SU-DHL-6 (cell line): ENCODE data around the gene MED28.

ENCODE experiments used
- H2AFZ ChIP-seq: fragments of 200-600 bp; sonication (generic); 2 replicates; pipeline ENCODE4 v1.6.1; 2014; ENCODE audit warnings: low read depth, mild to moderate bottlenecking, moderate library complexity, mixed read lengths, antibody characterized with exemption, low read length; ENCODE audit not compliant: severe bottlenecking
- H3F3A ChIP-seq: fragments of 200-600 bp; shearing (Covaris generic); 2 replicates; pipeline ENCODE4 v1.6.0; 2016; ENCODE audit warnings: antibody characterized with exemption, mild to moderate bottlenecking; ENCODE audit not compliant: insufficient read depth
- H3K27ac ChIP-seq: fragments of 200-600 bp; sonication (generic); 2 replicates; pipeline ENCODE4 v1.5.1; 2016; ENCODE audit warnings: low read depth, mild to moderate bottlenecking, low read length, moderate library complexity, mixed read lengths
- H3K27me3 ChIP-seq: fragments of 200-600 bp; sonication (generic), shearing (Covaris generic); 2 replicates; pipeline ENCODE4 v1.6.0; 2014; ENCODE audit warnings: mild to moderate bottlenecking, low read length
- H3K36me3 ChIP-seq: fragments of 200-600 bp; sonication (generic); 2 replicates; pipeline ENCODE4 v1.6.1; 2014; ENCODE audit warnings: mild to moderate bottlenecking, low read length, mixed read lengths
- H3K4me2 ChIP-seq: fragments of 300-600, 200-600 bp; shearing (Covaris generic), sonication (generic); 2 replicates; pipeline ENCODE4 v1.6.0; 2014; ENCODE audit warnings: low read length, low read depth, mild to moderate bottlenecking; ENCODE audit not compliant: poor library complexity, severe bottlenecking
- H3K4me3 ChIP-seq: fragments of 200-600 bp; sonication (generic); 2 replicates; pipeline ENCODE4 v1.5.1; 2014; ENCODE audit warnings: antibody characterized with exemption, low read length, mild to moderate bottlenecking, mixed read lengths; ENCODE audit not compliant: insufficient read depth, poor library complexity, severe bottlenecking
- H3K79me2 ChIP-seq: fragments of 200-600 bp; sonication (generic); 2 replicates; pipeline ENCODE4 v1.6.1; 2014; ENCODE audit warnings: mild to moderate bottlenecking, low read length, moderate library complexity; ENCODE audit not compliant: insufficient read depth
- H3K9ac ChIP-seq: fragments of 200-600 bp; sonication (generic); 2 replicates; pipeline ENCODE4 v1.7.0; 2014; ENCODE audit warnings: mild to moderate bottlenecking, low read length
- H3K9me2 ChIP-seq: fragments of 200-600 bp; sonication (generic); replicated peaks from 2 replicates; pipeline ENCODE4 v1.6.1; 2014; ENCODE audit warnings: low read length; ENCODE audit not compliant: insufficient read depth
- H3K9me3 ChIP-seq: fragments of 200-600 bp; sonication (generic); 2 replicates; pipeline ENCODE4 v1.6.1; 2014; ENCODE audit warnings: low read length, mixed read lengths; ENCODE audit not compliant: insufficient read depth
- H4K20me1 ChIP-seq: fragments of 200-600 bp; sonication (generic); 2 replicates; pipeline ENCODE4 v1.6.1; 2014; ENCODE audit warnings: low read depth, mild to moderate bottlenecking, antibody characterized with exemption, low read length, moderate library complexity, mixed read lengths
- EZH2phosphoT487 ChIP-seq: fragments of 200-600 bp; sonication (generic), shearing (Covaris generic); conservative IDR thresholded peaks from 2 replicates; pipeline ENCODE4 v1.6.1; 2018; ENCODE audit warnings: mild to moderate bottlenecking, antibody characterized with exemption, low read length, moderate library complexity, mixed read lengths
- TF ChIP-seq, protein P1 (sequence below): fragments of 200-600 bp; sonication (generic); IDR thresholded peaks from one replicate; pipeline ENCODE4 v1.5.1; 2017; ENCODE audit warnings: antibody characterized with exemption, mild to moderate bottlenecking, low read length, moderate library complexity; ENCODE audit not compliant: insufficient read depth, poor library complexity, severe bottlenecking

The MED28 gene

DNA sequence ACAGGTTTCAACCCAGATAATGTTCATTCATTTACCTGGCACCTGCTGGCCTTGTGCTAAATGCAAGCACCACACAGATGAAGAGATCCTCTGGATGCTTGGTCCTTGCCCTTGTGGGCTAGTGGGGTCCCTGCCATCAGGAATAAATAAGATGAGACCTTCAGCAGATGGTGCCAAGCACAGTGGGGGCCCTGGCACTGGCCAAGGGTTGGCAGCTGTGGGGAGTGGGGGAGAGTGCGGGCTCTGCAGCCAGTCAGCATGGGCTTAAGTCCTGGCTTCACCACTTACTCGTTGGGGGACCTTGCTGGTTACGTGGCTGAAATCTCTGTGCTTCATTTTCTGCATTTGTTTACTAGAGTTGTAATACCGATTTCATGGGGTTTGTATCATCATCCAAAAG, 30.5 kb upstream of the MED28 start:
- Histone ChIP-seq H3K9me2 (no peaks in the 10 kb centered on the region), H3K4me2 (no peak overlapping the region), H4K20me1 (no peaks in the 10 kb centered on the region), H3K36me3 (peaks cover 30% of the 10 kb centered on the region), H3K9me3 (no peaks in the 10 kb centered on the region), H3K27ac (no peak overlapping the region), H2AFZ (no peak overlapping the region), H3K79me2 (peaks cover 11% of the 10 kb centered on the region), H3K27me3 (no peaks in the 10 kb centered on the region), H3K9ac (no peak overlapping the region), H3F3A (0 out of 2 replicates have a peak, but pooled peaks cover 5% of the 10 kb centered on the region), H3K4me3 (no peak overlapping the region)
- TF ChIP-seq, protein P1, sequence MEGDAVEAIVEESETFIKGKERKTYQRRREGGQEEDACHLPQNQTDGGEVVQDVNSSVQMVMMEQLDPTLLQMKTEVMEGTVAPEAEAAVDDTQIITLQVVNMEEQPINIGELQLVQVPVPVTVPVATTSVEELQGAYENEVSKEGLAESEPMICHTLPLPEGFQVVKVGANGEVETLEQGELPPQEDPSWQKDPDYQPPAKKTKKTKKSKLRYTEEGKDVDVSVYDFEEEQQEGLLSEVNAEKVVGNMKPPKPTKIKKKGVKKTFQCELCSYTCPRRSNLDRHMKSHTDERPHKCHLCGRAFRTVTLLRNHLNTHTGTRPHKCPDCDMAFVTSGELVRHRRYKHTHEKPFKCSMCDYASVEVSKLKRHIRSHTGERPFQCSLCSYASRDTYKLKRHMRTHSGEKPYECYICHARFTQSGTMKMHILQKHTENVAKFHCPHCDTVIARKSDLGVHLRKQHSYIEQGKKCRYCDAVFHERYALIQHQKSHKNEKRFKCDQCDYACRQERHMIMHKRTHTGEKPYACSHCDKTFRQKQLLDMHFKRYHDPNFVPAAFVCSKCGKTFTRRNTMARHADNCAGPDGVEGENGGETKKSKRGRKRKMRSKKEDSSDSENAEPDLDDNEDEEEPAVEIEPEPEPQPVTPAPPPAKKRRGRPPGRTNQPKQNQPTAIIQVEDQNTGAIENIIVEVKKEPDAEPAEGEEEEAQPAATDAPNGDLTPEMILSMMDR = no peak
- no peak for TF ChIP-seq EZH2phosphoT487

DNA sequence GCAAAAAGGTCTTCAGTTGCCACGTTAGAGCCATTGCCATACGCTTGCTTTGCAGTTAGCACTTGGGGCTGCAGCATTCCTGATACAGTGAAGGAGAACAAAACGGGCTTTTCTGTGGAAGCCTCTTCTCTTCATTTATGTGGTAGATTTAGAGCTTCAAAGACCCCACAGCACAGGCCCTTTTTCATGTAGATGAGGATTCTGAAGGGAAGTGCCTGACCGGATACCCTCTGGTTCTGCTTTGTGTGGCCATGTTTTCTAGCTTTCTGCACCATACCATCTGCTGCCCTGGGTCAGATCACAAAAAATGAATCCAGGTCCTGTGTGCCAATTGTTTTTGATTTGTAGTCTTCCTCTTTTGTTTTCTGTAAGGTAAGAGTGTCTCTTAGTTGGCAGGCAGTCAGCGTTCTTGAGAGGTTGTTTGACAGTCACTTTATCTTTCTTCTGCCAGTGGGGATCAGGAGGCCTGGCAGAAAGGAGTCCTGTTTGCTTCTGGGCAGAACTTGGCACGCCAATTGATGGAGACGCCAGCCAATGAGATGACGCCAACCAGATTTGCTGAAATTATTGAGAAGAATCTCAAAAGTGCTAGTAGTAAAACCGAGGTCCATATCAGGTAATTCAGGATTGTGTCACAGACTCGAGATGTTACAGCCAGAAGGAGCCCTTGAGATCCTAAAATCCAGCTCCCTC, 29.8 kb upstream of the MED28 start:
- H3F3A ChIP-seq = 0 out of 2 replicates have a peak, but pooled peaks cover 5% of the 10 kb centered on the region
- no peak overlapping the region for H3K4me3 ChIP-seq
- TF ChIP-seq, protein P1 = no peak
- TF ChIP-seq EZH2phosphoT487 = no peak
- H3K9me2 ChIP-seq = no peaks in the 10 kb centered on the region
- H3K27me3 ChIP-seq = no peaks in the 10 kb centered on the region
- no peak overlapping the region for H2AFZ ChIP-seq
- no peak overlapping the region for H3K9ac ChIP-seq
- no peaks in the 10 kb centered on the region for H3K9me3 ChIP-seq
- no peak overlapping the region for H3K4me2 ChIP-seq
- H3K79me2 ChIP-seq = 0 out of 2 replicates have a peak, but pooled peaks cover 3% of the 10 kb centered on the region
- H3K27ac ChIP-seq = no peak overlapping the region
- H4K20me1 ChIP-seq = no peaks in the 10 kb centered on the region
- H3K36me3 ChIP-seq = peaks cover 30% of the 10 kb centered on the region

DNA sequence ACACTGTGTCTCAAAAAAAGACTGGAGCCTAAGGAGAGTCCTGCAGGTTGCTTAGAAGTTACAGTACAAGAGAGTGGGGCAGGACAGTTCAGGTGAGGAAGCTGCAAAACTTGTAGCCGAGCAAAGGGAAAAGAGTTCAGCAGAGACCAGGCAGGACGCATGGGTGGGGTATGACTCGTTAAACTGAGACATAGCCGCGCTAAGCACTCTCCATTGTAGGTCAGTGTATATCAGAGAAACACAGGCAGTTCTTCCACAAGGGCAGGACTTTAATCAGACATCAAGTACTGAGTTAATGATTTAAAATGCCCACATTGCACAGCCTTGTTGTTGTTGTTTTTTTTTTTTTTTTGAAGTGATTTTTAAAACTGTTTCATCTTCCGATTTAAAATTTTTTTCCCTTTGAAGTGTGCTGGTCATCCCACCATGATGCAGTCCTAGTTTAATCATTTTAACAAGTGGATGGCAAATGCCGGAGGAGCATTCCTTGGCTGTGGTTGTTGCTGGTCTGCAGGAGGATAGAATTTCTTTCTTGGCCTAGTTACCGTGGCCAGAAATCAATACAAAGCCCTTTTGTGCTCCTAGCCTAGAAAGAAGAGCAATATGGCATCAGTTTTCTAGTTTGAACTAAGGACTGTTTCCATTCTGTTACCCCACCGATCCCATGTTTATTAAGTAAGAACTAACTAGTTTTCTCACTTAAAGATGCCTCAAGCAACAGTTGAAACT, 27.2 kb upstream of the MED28 start:
- Histone ChIP-seq H3K27me3 (no peaks in the 10 kb centered on the region), H3K27ac (no peak overlapping the region), H3K9me3 (no peaks in the 10 kb centered on the region), H3K9ac (no peak overlapping the region), H4K20me1 (no peaks in the 10 kb centered on the region), H3K36me3 (peaks cover 18% of the 10 kb centered on the region), H3K79me2 (no peaks in the 10 kb centered on the region), H3K9me2 (no peaks in the 10 kb centered on the region), H3F3A (peaks cover 5% of the 10 kb centered on the region; the same call in 1 of the 2 replicates), H2AFZ (no peak overlapping the region), H3K4me2 (no peak overlapping the region), H3K4me3 (no peak overlapping the region)
- TF ChIP-seq, protein P1 = no peak
- TF ChIP-seq EZH2phosphoT487 = no peak
